GM12801 (cell line): ENCODE data around the gene SLC9A9.

Experiments
- TF ChIP-seq, protein P1 (sequence below): IDR thresholded peaks from one replicate; pipeline ENCODE4 v1.5.1; 2011; ENCODE audit warnings: control low read depth; ENCODE audit not compliant: insufficient read length; ENCODE audit errors: extremely low read depth

SLC9A9 gene

DNA sequence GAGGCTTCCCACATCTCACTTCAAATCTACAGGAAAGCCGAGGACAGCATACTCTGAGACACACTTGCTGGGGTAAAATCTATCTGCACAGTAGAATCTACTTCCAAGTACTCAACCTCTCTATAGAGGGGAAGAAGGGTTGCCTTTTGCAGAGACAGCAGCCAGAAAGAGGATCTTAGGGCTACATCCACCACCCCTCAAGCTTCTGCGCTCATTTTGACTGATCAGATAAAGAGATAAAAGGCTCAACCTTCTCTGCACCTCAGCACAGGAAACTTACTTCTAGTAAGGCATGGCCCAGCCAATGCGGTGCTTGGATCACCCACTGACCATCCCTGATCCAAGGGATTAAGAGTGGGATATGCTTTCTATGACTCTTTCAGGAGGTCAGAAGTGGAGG lies 6.9 kb upstream of the SLC9A9 start:
- TF ChIP-seq, protein P1, sequence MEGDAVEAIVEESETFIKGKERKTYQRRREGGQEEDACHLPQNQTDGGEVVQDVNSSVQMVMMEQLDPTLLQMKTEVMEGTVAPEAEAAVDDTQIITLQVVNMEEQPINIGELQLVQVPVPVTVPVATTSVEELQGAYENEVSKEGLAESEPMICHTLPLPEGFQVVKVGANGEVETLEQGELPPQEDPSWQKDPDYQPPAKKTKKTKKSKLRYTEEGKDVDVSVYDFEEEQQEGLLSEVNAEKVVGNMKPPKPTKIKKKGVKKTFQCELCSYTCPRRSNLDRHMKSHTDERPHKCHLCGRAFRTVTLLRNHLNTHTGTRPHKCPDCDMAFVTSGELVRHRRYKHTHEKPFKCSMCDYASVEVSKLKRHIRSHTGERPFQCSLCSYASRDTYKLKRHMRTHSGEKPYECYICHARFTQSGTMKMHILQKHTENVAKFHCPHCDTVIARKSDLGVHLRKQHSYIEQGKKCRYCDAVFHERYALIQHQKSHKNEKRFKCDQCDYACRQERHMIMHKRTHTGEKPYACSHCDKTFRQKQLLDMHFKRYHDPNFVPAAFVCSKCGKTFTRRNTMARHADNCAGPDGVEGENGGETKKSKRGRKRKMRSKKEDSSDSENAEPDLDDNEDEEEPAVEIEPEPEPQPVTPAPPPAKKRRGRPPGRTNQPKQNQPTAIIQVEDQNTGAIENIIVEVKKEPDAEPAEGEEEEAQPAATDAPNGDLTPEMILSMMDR = no peak

DNA sequence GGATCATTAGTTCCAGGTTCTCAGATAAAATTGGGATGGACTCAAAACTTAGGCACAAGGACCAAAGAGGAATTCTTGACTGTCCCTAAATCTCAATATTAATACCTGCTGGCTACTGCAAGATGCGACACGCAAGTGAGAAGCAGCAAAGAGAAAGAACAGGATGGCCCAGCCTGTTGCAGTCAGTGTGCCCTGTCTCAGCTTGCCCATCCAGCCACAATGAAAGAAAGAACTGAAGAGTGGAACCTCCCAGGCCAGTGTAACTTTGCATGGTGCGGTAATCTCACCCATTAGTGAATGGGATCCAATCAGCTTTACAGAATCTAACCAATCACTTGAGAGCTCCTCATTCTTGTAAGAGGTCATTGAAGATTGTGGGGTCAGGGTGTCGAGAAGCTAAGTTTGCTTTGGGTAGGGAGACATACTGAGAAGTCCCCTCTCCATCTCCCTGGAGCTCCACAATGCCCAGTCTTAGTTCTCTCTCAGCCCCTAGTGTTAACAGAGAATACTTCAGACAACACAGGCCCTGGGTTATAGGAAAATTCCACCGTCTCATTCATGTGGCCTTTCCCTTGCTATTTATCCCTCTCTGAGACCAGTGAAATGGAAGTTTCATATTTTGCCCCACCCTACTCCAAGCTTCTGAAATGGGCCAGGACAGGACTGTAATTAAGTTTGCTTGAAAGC lies 3.2 kb upstream of the SLC9A9 start:
- TF ChIP-seq, protein P1 = no peak

DNA sequence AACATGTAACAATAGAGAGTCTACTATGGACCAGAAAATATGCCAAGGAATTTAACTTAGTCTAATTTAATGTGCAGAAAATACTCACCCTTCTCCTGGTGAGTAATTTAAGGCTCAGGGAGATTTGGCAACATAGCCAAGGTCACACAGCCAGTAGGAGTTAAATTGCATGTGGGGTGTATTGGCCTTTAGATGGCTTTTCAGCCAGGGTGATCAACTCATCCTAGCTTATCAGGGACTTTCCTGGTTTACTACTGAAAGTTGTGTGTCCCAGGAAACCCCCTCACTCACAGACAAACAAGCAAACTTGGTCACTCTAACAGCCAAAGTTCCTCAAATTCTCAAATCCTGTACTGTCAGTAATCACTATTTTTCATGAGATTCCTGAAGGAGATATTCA lies 2.6 kb upstream of the SLC9A9 start:
- TF ChIP-seq, protein P1 = no peak

DNA sequence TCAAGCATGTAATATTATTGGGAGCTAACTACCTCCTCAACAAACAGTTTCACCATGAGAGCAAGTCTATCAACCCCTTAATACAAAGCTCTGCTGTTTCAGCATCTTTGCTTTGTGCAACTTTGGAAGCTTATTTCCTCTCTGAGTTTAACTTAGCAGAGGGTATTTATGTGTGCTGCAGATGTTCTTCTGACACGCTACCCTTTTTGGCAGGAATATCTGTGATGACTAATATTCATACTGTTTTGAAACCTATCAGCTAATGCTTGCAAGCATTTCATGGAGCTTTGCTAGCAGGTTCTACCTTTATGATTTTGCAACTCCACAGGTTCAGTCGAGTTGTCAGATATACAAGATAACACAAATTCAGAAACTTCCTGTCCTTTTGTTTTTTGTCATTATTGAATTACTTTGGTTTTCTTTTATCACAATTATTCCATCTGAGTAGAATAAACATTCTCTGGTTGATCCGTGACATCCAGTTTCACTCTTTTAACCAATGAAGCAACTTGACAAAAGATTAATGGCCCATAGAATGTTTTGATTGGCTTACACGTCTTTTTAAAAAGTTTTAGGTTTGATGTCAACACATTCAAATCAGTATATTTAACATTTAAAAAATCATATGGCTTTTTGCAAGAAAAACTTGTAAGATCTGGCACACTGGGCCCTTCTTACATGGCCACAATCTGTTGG lies 1.7 kb upstream of the SLC9A9 start:
- TF ChIP-seq, protein P1 = no peak

DNA sequence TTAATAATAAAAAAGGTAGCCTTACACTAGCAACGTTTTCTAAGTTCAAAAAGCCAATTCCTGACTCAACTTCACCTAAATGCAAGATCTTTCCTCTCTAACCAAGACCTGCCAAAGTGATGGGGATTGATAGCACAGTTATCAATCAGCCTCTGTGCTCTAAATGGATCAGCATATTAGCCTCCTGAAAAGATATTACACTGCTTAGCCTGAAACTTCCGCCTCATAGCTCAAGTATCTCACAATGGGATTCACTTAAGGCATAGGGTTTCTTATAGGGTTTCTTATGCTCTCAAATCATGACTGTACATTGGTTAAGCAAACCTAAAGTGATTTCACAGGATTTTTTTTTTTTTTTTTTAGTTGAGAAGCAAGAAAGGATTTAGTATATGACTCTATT lies 436 bp upstream of the SLC9A9 start:
- TF ChIP-seq, protein P1 = no peak

DNA sequence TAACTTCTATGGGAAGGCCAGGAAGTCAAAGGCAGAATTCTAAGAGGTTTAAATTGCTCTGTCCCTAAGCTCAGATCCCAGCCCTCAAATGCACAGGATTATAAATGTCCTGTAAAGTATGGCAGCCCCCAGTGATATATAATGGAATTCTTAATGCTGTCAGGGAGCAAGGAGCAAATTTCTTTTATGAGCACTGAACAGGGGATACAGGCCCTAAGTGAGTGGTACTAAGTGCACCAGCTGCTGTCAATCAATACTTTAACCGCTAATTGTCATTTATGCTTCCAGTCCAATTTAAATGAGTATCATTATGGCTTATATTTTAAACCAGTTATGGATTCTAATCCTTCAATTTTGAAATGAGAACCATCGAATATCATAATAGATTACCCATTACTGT lies 4.7 kb downstream of the SLC9A9 start:
- TF ChIP-seq, protein P1 = no peak

DNA sequence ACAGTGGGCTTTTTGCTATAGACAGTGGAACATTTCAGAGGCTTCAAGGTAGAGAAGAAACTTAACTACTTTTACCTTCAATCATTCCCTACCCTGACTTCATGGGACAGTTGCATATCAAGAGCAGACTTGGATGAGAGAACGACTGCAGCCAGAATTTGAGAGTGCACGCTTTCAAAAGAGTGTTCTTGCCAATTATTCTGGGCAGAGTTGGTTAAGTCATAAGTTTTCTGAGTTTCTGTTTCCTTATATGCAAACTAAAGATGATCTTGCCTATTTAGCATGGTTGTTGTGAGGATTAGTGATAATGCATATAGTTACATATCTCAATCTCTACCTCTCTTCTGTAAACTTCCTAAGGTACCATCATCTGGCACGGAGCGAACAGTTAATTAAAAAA lies 7.6 kb downstream of the SLC9A9 start:
- TF ChIP-seq, protein P1 = no peak
